GM12878 (cell line): ENCODE data around the gene GJA1.

Source experiments
- BMI1 ChIP-seq: fragments of 450-650 bp; IDR thresholded peaks from 2 replicates; pipeline ENCODE4 v1.6.1; 2016; ENCODE audit warnings: mild to moderate bottlenecking, moderate library complexity, borderline replicate concordance
- POLR2AphosphoS5 ChIP-seq: IDR thresholded peaks from 2 replicates; pipeline ENCODE4 v1.6.1; 2011; ENCODE audit warnings: mild to moderate bottlenecking, low read length, inconsistent platforms

DNA sequence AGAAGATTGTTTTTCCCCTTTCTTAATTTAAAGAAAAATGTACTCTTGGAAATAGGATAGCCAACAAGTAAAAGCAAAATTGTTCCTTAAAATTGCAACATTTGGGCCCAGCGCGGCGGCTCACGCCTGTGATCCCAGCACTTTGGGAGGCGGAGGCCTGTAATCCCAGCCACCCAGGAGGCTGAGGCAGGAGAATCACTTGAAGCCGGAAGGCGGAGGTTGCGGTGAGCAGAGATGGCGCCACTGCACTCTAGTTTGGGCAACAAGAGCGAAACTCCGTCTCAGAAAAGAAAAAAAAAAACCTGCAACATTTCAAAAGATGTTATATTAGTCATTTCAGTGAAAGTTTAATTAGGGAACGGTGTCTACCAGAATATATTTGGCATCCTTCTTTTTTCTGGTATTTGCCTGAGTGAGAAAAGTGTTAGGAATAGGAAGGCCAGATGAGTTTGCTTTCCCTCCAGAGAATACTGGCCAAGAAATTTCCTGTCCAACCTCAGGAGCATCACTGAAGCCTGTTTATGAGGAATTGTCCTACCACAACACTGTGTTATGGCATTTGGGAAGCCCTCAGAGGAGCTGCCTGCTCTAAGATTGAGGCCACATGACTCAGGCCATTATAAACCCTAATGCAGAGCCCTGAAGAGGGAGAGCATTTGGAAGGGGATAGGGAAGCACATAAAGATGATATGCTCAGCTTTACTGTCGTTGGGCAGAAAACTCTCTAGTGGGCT lies 1.2 kb upstream of the GJA1 start:
- TF ChIP-seq BMI1 (no peak), POLR2AphosphoS5 (no peak)
